ENCODE results near the gene GRK1. TPM values are rescaled to one million over a fixed set of nuclear protein-coding genes. Genes with fewer than 3 reads are reported as not detected.
A peak's percentile ranks its signal among the peaks of the same experiment; 100 is the strongest.

GRK1 gene
- total RNA-seq, 1 donor from 2014 or later = not detected

DNA sequence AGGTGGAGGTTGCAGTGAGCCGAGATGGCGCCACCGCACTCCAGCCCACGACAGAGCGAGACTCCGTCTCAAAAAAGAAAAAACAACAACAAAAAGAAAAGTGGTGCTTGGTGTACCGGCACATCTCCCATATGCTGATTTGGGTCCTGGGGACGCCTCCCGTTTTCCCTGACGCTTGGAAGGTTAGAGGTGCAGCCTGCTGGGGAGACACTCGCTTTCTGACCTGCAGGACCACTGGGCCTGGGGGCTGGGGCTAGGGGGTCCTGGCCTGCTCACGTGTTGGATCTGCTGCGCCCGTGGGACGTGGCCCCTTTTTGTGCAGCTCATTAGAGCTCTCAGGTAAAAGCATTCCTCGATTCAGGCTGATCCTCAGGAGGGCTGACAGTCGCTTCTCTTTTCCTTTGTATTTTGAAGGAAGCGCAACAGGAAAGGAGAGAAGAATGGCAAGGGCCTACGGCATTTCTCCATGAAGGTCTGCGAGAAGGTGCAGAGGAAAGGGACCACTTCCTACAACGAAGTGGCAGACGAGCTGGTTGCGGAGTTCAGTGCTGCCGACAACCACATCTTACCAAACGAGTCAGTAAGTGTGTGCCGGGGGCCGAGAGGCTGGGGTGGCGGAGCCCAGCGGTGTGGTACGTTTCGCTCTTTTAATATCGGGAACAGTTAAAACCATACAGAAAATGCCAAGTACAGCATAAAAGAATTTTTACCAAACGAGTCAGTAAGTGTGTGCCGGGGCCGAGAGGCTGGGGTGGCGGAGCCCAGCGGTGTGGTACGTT, 34.1 kb upstream of the GRK1 start:
- no peak for DNase-seq (ENCODE audit: low spot score)

DNA sequence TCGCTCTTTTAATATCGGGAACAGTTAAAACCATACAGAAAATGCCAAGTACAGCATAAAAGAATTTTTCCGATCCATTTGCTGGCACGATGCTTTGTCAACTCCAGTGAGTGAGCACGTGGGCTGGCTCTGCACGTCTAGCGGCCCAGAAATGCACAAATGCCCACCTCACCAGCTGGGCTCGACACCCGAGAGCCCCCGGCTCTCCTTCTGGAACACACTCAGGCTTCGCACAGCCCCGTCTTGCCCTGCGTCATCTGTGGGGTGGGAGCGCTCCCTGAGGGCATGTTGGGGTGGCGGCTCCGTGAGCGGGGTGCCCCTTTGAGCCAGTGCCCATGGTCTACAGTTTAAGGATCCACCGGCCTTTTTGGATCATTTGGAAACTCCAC, 33.5 kb upstream of the GRK1 start:
- DNase-seq (ENCODE audit: low spot score) = no peak

DNA sequence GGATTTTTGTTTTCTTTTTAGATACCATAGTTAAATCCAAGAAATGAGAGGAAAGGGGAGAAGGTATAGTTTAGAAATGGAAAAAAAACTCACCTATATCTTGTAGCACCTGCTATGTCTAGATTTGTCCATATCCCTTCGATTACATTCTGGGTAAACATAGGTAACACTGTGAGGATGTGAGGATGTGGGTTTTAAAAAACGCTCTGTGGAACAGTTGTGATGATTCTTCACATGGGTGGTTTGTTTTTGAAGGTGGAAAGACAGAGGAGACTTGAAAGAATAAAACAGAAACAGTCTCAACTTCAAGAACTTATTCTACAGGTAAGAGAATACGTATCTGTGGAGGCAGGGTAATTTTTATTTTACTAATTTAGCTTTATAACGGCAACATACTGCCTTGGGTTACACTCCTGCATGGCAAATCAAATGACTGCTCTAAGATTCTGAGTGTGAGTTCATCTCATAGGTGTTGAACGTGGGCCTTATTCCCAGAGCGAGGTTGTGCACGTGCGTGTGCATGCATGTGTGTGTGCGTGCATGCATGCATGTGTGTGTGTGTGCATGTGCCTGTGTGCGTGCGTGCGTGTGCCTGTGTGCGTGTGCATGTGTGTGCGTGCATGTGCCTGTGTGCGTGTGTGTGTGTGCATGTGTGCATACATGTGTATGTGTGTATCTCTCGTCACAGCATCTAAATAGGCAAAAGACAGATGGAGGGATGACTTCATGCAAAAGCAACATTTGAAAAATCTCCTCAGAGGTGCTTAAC, 32.6 kb upstream of the GRK1 start:
- DNase-seq (ENCODE audit: low spot score) = no peak

DNA sequence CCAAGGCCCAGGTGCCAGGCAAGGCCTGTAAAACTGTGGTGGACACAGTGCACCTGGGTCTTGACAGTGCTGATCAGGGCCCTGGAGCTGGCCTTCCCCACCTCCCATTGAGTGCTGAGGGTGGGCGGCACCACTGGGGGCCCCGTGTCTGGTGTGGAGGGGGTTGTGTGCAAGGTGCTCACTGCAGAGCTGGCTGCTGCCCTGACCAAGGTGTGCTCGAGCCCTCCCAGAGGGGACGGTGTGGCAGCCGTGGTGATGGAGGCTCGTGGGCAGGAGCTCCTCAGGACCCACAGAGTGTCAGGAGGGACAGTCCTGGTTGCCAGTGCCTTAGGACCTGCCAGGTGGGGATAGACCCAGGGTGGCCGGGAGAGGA, 32.0 kb upstream of the GRK1 start:
- DNase-seq (ENCODE audit: low spot score) = no peak

DNA sequence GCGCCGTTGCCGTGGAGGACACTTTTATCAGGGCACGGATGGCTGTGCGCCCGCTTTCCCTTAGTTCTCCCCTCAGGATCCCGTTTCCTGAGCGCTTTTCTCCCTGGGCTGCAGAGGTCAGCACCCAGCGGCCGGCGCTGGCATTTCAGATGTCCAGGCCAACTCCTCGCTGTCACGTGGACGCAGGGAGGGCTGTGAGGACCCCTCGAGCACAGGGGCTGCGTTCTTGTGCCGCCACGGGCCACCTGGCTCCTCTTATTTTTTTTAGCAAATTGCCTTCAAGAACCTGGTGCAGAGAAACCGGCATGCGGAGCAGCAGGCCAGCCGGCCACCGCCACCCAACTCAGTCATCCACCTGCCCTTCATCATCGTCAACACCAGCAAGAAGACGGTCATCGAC, 31.3 kb upstream of the GRK1 start:
- no peak for DNase-seq (ENCODE audit: low spot score)

DNA sequence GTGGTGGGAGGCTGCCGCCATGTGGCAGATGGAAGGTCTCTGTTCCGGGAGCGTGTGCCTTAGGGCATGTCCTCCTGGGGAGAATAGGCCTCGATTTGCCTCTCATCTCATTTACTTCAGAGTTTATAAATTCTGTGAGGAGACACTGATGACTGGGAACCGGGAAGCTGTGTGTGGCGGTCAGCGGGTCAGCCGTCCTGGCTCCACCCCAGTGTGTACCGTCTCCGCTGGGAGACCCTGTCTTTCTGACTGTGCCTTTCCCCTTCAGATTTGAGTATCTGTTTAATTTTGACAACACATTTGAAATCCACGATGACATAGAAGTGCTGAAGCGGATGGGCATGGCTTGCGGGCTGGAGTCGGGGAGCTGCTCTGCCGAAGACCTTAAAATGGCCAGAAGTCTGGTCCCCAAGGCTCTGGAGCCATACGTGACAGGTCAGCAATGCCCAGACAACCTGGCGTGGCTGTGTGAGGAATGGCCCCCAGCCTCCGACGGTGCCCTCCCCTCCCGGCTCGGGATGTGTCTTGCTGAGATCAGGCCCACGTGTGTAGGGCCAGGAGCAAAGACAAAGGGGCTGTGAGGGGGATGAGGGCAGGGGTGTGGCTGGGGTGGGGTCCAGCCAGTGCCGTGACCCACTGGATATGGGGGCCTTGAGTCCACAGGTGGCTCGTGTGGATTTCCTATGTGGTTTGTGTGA, 30.6 kb upstream of the GRK1 start:
- no peak for DNase-seq (ENCODE audit: low spot score)

DNA sequence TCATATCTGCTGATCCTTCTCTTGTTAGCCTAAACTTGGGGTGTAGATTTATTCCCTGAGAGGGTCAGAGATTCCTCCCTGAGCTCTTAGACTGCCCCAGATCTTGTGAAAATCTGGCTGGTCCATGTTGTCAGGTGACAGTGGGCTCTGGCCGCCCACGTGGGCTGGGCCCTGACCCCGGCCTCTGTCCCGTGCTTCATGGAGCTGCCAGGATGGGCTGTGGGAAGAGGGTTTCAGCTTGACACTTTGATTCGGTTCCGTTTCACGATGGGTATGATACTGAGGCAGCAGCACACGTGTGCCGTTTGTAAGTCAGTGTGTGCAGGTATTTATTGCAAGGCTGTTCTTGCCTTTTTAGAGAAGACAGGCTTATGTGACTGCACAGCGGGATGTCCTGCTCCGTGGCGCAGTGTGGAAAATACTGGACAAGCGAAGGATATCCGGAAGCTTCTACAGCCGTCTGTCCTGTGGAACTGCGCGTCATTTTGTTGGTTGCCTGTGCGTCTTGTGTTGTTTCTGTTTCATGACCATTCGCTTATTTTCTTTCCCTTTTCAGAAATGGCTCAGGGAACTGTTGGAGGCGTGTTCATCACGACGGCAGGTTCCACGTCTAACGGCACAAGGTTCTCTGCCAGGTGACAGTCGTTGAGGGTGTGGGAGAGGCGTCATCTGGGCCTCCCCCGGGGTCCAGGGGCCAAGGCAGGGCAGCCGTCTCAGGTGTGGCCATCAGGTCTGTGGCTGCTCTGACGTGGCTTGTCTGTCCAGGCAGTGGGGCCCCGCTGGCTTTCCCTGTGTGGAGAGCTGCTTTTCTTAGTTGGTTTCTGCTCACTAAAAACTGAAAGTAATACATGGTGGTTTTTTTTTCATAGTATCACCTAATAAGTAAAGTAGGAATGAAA, 29.5 kb upstream of the GRK1 start:
- no peak for DNase-seq (ENCODE audit: low spot score)

DNA sequence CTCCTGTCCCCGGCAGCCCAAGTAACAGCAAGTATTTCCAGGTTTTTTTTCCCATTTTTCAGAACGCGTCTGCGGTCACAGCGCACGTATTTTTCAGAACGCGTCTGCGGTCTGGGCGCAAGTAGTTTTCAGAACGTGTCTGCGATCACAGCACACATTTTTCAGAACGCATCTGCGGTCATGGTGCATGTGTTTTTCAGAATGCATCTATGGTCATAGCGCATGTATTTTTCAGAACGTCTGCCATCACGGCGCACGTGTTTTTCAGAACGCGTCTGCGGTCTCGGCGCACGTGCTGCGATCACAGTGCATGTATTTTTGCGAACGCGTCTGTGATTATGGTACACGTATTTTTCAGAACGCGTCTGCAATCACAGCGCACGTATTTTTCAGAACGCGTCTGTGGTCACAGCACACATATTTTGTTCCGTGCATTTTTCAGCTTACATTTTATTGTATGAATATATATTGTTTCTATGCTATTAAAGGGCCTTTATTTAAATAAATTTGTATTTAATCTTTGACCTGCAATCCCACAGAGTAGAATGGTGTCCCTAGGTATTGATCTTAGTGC, 28.8 kb upstream of the GRK1 start:
- no peak for DNase-seq (ENCODE audit: low spot score)

DNA sequence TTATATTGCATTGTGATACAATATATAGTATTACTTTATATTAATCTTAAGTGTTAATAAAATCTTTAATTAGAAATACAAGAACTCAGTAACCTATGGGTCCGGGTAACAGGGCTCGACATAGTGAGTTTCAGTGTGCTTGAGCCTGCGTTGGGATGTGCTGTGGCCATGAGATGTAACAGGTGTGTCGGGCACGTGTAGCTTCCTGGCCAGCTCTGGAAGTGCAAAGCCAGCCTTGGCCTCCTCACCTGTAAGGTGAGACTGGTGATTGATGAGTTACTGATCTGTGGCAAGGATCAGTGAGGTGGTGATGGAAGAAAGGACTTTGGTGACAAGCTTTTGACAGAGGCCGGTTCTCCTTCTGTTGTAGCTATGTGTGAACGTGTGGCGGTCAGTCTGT, 28.2 kb upstream of the GRK1 start:
- DNase-seq (ENCODE audit: low spot score) = no peak

DNA sequence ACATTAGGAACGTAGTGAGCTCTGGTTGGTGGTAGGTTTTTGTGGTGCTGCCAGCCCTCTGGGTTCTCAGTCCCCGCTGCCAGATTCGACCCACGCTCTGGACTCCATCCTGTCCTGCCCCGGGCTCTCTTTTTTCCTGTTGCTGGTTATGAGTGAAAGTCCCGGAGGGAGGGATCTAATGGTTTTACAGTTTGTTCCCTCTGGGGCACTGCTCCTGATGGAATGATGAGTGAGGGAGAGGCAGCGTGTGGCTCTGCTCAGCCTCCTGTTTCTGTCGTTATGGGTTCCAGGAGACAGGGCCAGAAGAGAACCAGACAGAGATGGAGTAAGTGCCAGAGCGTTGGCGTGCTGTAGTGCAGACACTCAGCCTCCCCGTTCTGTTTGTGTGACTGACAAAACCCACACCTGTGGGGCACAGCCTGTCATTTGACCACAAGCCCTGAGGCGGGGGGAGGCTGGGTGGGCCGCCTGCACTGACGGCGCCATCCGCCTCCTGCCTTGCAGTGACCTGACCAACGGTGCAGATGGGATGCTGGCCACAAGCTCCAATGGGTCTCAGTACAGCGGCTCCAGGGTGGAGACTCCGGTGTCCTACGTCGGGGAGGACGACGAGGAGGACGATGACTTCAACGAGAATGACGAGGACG, 27.3 kb upstream of the GRK1 start:
- DNase-seq (ENCODE audit: low spot score) = no peak

DNA sequence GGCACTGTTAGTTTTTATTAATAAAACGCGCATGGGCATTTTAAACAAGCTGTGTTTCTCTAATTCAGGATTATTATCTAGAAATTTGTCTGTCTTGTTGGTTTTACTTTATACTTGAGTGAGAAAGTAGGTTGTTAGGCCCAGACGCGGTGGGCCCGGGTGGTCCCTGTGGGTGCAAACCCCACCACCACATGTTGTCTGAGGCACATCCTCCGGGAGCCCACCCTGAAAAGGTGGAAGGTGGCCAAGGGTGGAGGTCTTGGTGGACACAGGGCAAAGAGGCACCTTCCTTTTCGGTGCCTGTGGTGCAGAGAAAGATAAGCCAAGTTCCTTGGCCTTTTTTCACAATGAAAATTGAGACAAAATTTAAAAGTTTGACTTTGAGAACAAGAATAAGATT, 25.6 kb upstream of the GRK1 start:
- DNase-seq (ENCODE audit: low spot score) = no peak

DNA sequence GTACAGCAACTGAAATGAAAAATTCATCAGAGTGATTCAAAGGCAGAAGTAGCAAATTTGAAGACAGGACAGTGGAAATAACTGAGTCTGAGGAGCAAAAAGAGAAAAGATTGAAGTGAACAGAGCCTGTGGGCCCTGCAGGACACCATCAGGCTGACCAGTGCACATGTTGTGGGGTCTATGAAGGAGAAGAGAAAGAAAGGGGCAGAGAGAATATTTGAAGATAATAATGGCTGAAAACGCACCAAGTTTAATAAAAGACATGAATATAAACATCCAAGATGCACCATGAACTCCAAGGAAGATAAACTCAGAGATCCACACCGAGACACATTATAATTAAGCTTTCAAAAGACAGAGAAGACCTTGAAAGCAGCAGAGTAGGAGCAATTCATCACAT, 24.5 kb upstream of the GRK1 start:
- DNase-seq (ENCODE audit: low spot score) = no peak

DNA sequence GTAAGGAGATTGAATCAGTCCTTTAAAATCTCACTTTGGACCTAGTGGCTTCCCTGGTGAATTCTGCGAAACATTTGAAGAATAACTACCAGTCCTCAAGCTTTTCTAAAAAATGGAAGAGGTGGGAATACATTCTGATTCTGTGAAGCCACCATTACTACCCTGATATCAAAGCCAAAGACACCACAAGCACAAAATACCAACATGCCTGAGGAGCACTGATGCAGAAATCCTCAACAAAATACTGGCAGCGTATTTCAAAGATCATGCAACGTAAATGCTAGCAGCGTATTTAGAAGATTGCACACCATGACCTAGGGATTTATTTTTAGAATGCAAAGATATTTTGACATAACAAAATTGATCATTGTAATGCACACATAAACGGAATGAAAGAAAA, 23.4 kb upstream of the GRK1 start:
- DNase-seq (ENCODE audit: low spot score) = no peak

DNA sequence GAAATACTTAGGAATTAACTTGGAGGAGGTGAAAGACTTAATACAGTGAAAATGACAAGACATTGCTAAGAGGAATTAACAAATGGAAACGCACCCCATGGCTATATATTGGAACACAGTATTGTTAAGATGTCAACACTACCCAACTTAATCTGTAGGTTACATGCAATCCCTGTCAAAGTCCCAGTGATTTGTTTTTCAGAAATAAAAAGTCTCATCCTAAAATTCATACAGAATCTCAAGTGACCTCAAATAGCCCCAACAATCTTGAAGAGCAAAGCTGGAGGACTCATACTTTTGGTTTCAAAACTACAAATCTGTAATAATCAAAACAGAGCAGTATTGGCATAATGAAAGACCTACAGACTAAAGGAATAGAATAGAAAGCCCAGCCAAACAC, 22.2 kb upstream of the GRK1 start:
- no peak for DNase-seq (ENCODE audit: low spot score)

DNA sequence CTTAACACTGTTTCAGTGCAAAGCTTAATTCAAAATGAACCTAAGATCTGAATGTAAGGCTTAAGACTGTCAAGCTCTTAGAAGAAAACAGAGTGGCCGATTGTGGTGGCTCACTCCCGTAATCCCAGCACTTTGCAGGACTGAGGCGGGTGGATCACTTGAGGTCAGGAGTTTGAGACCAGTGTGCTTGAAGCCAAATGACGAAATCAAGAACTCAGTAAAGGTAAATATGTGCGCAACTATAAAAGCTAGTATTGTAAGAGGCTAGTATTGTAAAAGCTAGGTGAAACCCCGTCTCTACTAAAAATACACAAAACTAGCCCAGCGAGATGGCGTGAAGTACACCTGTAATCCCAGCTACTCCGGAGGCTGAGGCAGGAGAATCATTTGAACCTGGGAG, 21.7 kb upstream of the GRK1 start:
- DNase-seq (ENCODE audit: low spot score) = no peak

DNA sequence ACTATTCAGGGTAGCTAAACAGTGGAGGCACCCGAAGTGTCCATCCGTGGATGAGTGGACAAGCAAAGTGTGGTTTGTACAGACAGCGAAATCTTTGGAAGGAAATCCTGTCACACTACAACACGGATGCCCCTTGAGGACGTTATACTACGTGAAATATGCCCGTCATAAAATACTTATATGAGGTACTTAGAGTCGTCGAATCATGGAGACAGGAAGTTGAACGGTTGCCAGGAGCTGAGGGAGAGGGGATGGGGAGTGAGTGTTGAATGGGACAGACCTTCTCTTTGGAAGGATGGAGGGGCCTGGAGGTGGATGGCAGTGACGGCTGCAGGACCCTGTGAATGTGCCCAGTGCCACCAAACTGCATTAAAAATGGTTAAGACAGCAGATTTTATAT, 20.6 kb upstream of the GRK1 start:
- no peak for DNase-seq (ENCODE audit: low spot score)

DNA sequence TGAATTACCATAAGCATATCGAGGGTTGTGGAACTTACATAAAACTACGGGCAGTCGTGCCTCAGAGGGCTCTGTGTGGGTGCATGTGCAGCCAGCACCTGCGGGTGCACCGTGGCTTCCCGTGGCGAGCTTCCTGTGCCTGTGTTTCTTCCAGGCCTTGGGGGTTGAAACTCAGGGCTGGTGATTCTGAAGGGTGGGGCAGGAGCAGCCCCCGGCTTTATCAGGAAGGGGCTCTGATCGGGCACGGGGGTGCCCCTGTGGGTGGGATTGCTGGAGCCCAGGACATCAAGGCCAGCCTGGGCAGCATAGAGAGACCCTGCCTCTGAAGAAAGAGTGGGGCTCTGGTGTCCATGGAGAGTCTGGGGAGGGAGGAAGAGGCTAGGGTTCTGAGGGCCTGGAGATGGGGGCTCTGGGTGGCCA, 20.1 kb upstream of the GRK1 start:
- DNase-seq (ENCODE audit: low spot score) = no peak

DNA sequence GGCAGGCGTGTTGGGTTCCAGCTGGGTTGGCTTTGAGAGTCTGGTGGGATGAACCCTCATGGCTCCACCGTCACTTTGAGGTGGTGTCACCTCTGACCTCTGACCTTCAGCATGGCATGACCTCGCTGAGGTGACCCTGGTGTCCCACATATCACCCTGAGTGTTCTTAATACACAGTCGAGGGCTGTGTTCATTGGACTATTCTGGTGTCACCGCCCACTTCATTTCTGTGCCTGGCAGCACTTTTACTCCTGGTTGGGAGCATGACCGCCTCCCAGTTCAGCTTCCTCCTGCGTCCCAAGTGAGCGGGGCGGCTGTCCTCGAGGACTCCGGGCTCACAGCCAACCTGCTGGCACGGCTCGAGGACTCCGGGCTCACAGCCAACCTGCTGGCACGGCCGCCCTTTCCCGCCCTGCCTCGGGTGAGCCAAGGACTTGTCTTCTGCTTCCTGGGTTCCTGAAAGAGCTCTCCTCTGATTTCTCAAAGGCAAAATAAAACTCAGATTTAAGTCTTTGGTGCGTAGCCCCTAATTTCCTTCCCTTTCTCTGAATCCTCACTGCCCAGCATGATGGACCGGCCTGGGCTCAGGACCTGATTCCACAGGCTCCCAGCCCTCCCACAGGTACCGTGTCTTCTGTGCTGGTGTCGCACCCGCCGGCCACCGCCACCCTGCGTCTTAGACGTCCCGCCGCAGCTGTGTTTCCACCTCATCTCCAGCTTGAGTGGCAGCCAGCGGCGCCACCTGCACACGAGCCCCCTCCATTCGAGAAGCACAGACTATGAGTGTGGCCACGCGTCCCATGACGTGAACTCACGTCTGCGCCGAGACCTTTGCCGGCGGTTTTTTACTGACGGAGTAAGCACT, 19.4 kb upstream of the GRK1 start:
- peak; percentile 61 for DNase-seq (ENCODE audit: low spot score)

DNA sequence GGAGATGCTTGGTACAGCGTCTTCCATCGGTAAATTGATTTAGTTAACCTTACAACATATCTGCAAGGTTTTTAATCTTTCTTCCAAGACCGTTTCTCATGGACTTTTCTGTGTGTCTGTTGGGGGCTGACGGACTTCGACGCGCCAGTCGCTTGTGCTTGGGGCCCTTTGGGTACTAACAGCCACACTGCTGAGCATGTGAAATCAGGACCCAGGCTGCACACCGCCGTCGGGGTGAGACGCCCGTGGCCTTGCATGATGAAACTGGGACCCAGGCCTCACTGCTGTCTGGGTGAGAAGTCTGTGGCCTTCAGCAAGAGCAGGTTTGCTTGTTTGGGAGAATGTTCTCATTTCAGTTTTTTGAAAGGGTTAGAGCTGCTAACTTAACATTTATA, 18.8 kb upstream of the GRK1 start:
- DNase-seq (ENCODE audit: low spot score) = no peak

DNA sequence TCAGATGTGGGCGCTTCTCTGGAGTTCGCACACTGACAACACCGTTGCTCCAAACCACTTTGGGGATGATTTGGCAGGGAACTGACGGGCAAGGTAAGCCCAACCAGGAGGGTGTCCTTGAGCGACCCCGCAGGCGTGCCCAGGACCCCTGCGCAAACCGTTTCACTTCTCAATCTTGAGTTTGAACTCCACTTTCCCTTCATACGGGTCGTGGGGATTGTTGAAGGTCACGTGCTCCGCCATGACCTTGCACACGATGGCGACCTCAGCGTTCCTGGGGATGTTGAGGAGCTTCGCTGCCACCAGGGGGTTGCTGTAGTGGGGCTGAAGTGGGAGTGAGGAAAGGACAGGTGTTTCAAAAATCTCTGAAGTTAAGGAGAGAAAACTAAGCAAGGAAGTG, 17.8 kb upstream of the GRK1 start:
- no peak for DNase-seq (ENCODE audit: low spot score)
